ENCODE results near the gene NACC2.

Gene NACC2

GRCh38 chr9:136075881-136076678, 19.0 kb downstream of the NACC2 start:
- TF ChIP-seq, protein P1, sequence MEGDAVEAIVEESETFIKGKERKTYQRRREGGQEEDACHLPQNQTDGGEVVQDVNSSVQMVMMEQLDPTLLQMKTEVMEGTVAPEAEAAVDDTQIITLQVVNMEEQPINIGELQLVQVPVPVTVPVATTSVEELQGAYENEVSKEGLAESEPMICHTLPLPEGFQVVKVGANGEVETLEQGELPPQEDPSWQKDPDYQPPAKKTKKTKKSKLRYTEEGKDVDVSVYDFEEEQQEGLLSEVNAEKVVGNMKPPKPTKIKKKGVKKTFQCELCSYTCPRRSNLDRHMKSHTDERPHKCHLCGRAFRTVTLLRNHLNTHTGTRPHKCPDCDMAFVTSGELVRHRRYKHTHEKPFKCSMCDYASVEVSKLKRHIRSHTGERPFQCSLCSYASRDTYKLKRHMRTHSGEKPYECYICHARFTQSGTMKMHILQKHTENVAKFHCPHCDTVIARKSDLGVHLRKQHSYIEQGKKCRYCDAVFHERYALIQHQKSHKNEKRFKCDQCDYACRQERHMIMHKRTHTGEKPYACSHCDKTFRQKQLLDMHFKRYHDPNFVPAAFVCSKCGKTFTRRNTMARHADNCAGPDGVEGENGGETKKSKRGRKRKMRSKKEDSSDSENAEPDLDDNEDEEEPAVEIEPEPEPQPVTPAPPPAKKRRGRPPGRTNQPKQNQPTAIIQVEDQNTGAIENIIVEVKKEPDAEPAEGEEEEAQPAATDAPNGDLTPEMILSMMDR (IDR thresholded peaks at IDR 0.05; ENCODE audit: low read length) = no peak
- TF ChIP-seq EZH2 (optimal IDR thresholded peaks at IDR 0.05; ENCODE audit: low read depth, low read length) (no peak), EZH2phosphoT487 (IDR thresholded peaks at IDR 0.05; ENCODE audit: low read length) (no peak)
- H3K4me3 ChIP-seq (ENCODE audit: low read length) = no peak overlapping the region
- H3K36me3 ChIP-seq (replicated peaks; ENCODE audit: insufficient read depth, low read length) = no peaks in the 10 kb centered on the region
- H3K27ac ChIP-seq (ENCODE audit: low read length) = no peak overlapping the region
- no peaks in the 10 kb centered on the region for H3K79me2 ChIP-seq (ENCODE audit: low read length)
- H2AFZ ChIP-seq (ENCODE audit: low read length) = no peak overlapping the region
- H3F3A ChIP-seq (ENCODE audit: insufficient read depth, low read length) = no peaks in the 10 kb centered on the region
- no peaks in the 10 kb centered on the region for H4K20me1 ChIP-seq (ENCODE audit: insufficient read depth, low read length)
- no peak overlapping the region for H3K9ac ChIP-seq (ENCODE audit: low read length)
- H3K9me3 ChIP-seq (replicated peaks; ENCODE audit: insufficient read depth, low read length) = no peaks in the 10 kb centered on the region
- H3K4me2 ChIP-seq (ENCODE audit: low read depth, low read length) = no peak overlapping the region
- peaks cover 95% of the 10 kb centered on the region for H3K27me3 ChIP-seq (replicated peaks; ENCODE audit: insufficient read depth, low read length)
- DNase-seq = no peak
- no peaks in the 10 kb centered on the region for H3K9me2 ChIP-seq (replicated peaks; ENCODE audit: insufficient read depth, low read length)
- no peaks in the 10 kb centered on the region for H3K4me1 ChIP-seq (ENCODE audit: low read length)

DNA sequence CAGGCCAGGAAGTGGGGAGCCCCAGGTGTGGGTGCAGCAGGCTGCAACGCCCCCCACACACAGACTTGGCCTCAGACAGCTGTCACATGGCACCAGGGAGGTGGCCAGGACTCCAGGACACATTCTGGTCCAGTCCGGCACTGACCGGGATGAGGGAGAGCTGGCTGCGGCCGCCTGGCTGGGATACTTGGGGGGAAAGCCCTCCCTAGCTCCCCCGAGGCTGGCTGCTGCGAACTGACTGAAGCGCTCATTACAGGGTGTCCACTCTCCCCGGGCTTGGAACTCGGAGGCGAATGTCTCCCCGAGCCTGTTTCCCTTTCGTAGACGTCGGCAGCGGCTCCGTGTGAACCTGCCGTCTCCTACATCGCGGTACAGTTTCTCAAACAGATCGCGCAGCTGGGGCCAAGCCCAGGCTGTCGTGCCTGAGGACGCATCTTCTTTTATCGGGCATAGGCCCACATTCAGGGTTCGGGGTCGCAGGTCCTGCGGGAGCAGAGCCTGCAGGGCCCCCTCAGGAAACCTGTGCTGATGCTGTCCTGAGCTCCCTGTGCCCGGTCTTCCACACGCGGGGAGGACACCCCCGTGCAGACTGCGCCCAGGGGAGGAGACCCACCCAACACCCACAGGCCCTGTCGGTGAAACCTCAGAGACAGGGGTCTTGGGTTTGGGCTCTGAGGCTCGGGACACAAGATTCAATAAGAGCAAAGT, 19.8 kb downstream of the NACC2 start:
- DNase-seq = no peak
- no peak for TF ChIP-seq EZH2phosphoT487 (IDR thresholded peaks at IDR 0.05; ENCODE audit: low read length)
- TF ChIP-seq, protein P1 (IDR thresholded peaks at IDR 0.05; ENCODE audit: low read length) = no peak
- no peak for TF ChIP-seq EZH2 (optimal IDR thresholded peaks at IDR 0.05; ENCODE audit: low read depth, low read length)
- no peaks in the 10 kb centered on the region for H3K9me3 ChIP-seq (replicated peaks; ENCODE audit: insufficient read depth, low read length)
- H3K4me2 ChIP-seq (ENCODE audit: low read depth, low read length) = no peak overlapping the region
- no peaks in the 10 kb centered on the region for H3K4me1 ChIP-seq (ENCODE audit: low read length)
- H3K79me2 ChIP-seq (ENCODE audit: low read length) = no peaks in the 10 kb centered on the region
- no peaks in the 10 kb centered on the region for H3K36me3 ChIP-seq (replicated peaks; ENCODE audit: insufficient read depth, low read length)
- peaks cover 95% of the 10 kb centered on the region for H3K27me3 ChIP-seq (replicated peaks; ENCODE audit: insufficient read depth, low read length)
- no peak overlapping the region for H3K4me3 ChIP-seq (ENCODE audit: low read length)
- H3K27ac ChIP-seq (ENCODE audit: low read length) = no peak overlapping the region
- no peak overlapping the region for H2AFZ ChIP-seq (ENCODE audit: low read length)
- H3K9ac ChIP-seq (ENCODE audit: low read length) = no peak overlapping the region
- H4K20me1 ChIP-seq (ENCODE audit: insufficient read depth, low read length) = no peaks in the 10 kb centered on the region
- no peaks in the 10 kb centered on the region for H3F3A ChIP-seq (ENCODE audit: insufficient read depth, low read length)
- no peaks in the 10 kb centered on the region for H3K9me2 ChIP-seq (replicated peaks; ENCODE audit: insufficient read depth, low read length)

DNA sequence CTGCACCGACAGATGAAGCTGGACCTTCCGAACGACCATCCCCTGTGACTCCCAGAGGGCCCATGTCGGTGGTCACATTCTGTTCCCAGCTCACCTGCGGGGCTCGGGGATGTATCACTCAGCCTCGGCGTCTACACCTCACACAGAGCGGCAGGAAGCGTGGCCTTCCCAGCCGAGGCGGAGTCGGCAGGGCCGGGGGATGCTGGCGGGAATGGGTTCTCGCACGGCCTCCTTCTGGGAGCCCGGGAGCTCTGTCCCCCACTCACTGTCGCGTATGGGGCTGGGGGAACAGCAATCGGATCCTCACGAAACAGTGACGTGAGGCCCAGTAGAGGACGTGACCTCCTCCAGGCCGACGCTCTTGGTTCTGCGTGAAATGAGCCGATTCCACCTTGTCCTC, 20.4 kb downstream of the NACC2 start:
- Histone ChIP-seq H3K9me3 (replicated peaks; ENCODE audit: insufficient read depth, low read length) (no peaks in the 10 kb centered on the region), H3K4me2 (ENCODE audit: low read depth, low read length) (no peak overlapping the region), H3K9ac (ENCODE audit: low read length) (no peak overlapping the region), H3K9me2 (replicated peaks; ENCODE audit: insufficient read depth, low read length) (no peaks in the 10 kb centered on the region), H3K4me1 (ENCODE audit: low read length) (no peaks in the 10 kb centered on the region), H3K79me2 (ENCODE audit: low read length) (no peaks in the 10 kb centered on the region), H3K27ac (ENCODE audit: low read length) (no peak overlapping the region), H3K36me3 (replicated peaks; ENCODE audit: insufficient read depth, low read length) (no peaks in the 10 kb centered on the region), H3K4me3 (ENCODE audit: low read length) (no peak overlapping the region), H3F3A (ENCODE audit: insufficient read depth, low read length) (no peaks in the 10 kb centered on the region), H3K27me3 (replicated peaks; ENCODE audit: insufficient read depth, low read length) (peaks cover 95% of the 10 kb centered on the region), H4K20me1 (ENCODE audit: insufficient read depth, low read length) (no peaks in the 10 kb centered on the region), H2AFZ (ENCODE audit: low read length) (no peak overlapping the region)
- DNase-seq = no peak
- TF ChIP-seq EZH2 (optimal IDR thresholded peaks at IDR 0.05; ENCODE audit: low read depth, low read length) = peak; percentile 40
- TF ChIP-seq, protein P1 (IDR thresholded peaks at IDR 0.05; ENCODE audit: low read length) = no peak

Measured in MM.1S (cell line).